Large intestine (tissue), 3 donors: ENCODE measurements around the gene CRYBB1. TPM values are rescaled to one million over a fixed set of nuclear protein-coding genes. Genes with fewer than 3 reads are reported as not detected.

Source experiments
- DNase-seq, 2 donors: peaks; one replicate each; pipeline versions ENCODE4 v3.0.0 to v3.0.0-alpha.2; 2013
- H3K27ac ChIP-seq: one replicate; pipeline ENCODE4 v1.5.1; 2013; ENCODE audit warnings: low read length
- H3K27me3 ChIP-seq: 2 replicates; pipeline ENCODE4 v1.6.1; 2013; ENCODE audit warnings: low read length; ENCODE audit not compliant: control insufficient read depth, insufficient read depth
- H3K36me3 ChIP-seq: 2 replicates; pipeline ENCODE4 v1.6.1; 2013; ENCODE audit warnings: low read length; ENCODE audit not compliant: control insufficient read depth, insufficient read depth
- H3K4me1 ChIP-seq: one replicate; pipeline ENCODE4 v1.6.1; 2013; ENCODE audit warnings: low read length; ENCODE audit not compliant: control insufficient read depth, insufficient read depth
- H3K4me3 ChIP-seq: one replicate; pipeline ENCODE4 v1.5.1; 2013; ENCODE audit warnings: low read length
- H3K9me3 ChIP-seq: one replicate; pipeline ENCODE4 v1.6.1; 2013; ENCODE audit warnings: mild to moderate bottlenecking, low read depth, low read length, moderate library complexity; ENCODE audit not compliant: control insufficient read depth
- WGBS: methylation state at CpG from one replicate; pipeline ENCODE4 v1.1.5; 2013; ENCODE audit warnings: low lambda C conversion rate; ENCODE audit not compliant: insufficient coverage; 5-methylcytosine and 5-hydroxymethylcytosine counted together
- polyA plus RNA-seq: library from polyadenylated mRNA; unstranded; fragments of 120-200 nt; gene quantifications from one replicate; pipeline ENCODE4 v1.2.1, GENCODE V29; 2013

The CRYBB1 gene
- polyA plus RNA-seq, 1 donor: 0.73 TPM

DNA sequence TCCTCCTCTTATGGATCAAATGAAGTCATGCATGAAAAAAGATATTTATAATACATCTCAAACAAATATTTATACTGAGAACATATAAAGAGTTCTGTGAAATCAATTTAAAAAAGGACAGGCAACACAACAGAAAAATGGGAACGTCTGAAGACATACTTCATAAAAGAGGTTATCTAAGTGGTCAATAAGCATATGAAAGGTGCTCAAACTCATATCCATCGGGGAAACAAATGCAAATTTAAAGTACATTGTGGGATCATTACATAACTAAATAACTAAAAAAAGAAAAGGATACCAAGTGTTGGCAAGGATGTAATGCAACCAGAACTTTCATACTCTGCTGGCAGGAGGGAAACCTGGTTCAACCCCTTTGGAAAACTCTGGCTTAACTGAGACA, 50.2 kb downstream of the CRYBB1 start:
- Histone ChIP-seq H3K27me3 (no peaks in the 10 kb centered on the region), H3K36me3 (peaks cover 4% of the 10 kb centered on the region), H3K9me3 (no peaks in the 10 kb centered on the region), H3K4me1 (no peaks in the 10 kb centered on the region), H3K4me3 (no peak overlapping the region), H3K27ac (no peak overlapping the region)
- WGBS: no CpG with 5 or more reads among the region's 2 CpGs
- no peak for DNase-seq

- no CpG with 5 or more reads among the region's 3 CpGs for WGBS
- no peak for DNase-seq
- Histone ChIP-seq H3K27ac (no peak overlapping the region), H3K9me3 (no peaks in the 10 kb centered on the region), H3K4me3 (no peak overlapping the region), H3K27me3 (no peaks in the 10 kb centered on the region), H3K4me1 (no peaks in the 10 kb centered on the region), H3K36me3 (peaks cover 4% of the 10 kb centered on the region)
Observed at GRCh38 chr22:26566994-26567393, 50.8 kb downstream of the CRYBB1 start.

DNA sequence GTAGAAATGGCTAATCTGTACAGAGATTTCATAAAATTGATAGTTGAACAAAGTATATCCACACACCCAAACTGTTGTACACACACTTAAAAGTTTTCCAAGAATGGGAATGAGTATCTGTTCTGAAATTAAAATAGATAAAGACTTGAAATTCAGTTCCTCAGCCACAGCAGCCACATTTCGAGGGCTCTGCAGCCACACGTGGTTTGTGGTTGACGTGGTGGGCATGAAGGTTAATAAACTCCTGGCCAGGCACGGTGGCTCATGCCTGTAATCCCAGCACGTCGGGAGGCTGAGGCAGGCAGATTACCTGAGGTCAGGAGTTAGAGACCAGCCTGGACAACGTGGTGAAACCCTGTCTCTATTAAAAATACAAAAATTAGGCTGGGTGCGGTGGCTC, 51.9 kb downstream of the CRYBB1 start:
- Histone ChIP-seq H3K27ac (no peak overlapping the region), H3K4me1 (no peaks in the 10 kb centered on the region), H3K4me3 (no peak overlapping the region), H3K36me3 (peaks cover 4% of the 10 kb centered on the region), H3K9me3 (no peaks in the 10 kb centered on the region), H3K27me3 (no peaks in the 10 kb centered on the region)
- no CpG with 5 or more reads among the region's 8 CpGs for WGBS
- no peak for DNase-seq

- Histone ChIP-seq H3K36me3 (peaks cover 4% of the 10 kb centered on the region), H3K9me3 (no peaks in the 10 kb centered on the region), H3K27ac (no peak overlapping the region), H3K4me3 (no peak overlapping the region), H3K27me3 (no peaks in the 10 kb centered on the region), H3K4me1 (no peaks in the 10 kb centered on the region)
- WGBS: no CpG with 5 or more reads among the region's 6 CpGs
- no peak for DNase-seq
Observed at GRCh38 chr22:26565181-26565580, 52.6 kb downstream of the CRYBB1 start.

DNA sequence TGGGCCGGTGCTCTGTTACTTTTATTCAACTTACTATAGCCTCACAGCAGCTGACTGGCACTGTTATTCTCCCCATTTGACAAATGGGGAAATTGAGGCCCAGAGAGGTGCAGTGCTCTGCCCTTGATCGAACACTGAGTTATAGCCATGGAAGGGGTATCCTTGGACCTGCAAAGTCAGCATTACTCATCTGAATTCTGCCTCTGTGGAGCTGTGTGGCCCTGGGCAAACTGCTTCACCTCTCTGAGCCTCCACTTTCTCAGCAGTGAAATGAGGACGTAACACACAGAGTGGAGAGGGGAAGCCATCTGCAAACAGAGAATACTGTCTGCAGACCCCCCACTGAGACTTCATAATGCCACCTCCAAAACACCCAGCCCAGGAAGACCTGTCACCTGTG, 53.2 kb downstream of the CRYBB1 start:
- Histone ChIP-seq H3K4me1 (no peaks in the 10 kb centered on the region), H3K9me3 (no peaks in the 10 kb centered on the region), H3K27me3 (no peaks in the 10 kb centered on the region), H3K36me3 (peaks cover 4% of the 10 kb centered on the region), H3K4me3 (no peak overlapping the region), H3K27ac (no peak overlapping the region)
- no peak for DNase-seq
- WGBS: no CpG with 5 or more reads among the region's 3 CpGs

DNA sequence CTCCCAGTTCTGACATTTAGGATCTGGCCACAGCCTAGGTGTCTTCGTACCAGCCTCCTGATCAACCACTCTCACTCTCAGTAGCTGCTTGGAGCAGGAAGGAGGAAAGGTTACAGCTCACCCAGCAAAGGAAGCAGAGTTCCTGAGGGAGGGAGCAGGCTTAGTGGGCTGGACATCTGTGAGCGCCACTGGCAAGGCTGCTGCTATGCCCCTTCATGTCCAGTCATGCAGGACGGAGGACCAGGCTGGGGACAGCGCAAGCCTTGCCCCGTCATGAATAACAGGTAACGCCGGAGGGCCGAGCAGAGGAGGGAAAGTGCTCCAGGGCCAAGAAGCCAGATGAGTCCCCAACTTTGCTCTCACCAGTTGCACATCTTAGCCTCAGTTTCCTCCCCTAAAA, 53.6 kb downstream of the CRYBB1 start:
- no peak for DNase-seq
- no peak overlapping the region for H3K27ac ChIP-seq
- no CpG with 5 or more reads among the region's 8 CpGs for WGBS

DNA sequence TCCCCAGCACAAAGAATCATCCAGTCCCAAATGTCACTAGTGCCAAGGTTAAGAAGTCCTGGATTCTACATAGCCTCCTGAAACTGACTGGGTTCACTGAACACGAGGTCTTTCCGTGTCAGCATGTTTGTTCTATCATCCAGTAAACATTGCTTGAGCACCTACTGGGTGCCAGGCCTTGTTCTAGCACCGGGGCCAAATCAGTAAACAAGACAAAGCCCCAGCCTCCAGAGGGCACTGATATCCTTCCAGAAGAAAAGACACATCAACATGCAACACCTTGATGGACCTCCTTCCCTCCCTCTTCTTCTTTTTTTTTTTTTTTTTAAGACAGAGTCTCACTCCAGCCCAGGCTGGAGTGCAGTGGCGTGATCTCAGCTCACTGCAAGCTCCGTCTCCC, 54.8 kb downstream of the CRYBB1 start:
- Histone ChIP-seq H3K36me3 (peaks cover 4% of the 10 kb centered on the region), H3K9me3 (no peaks in the 10 kb centered on the region), H3K4me3 (no peak overlapping the region), H3K27me3 (no peaks in the 10 kb centered on the region), H3K27ac (no peak overlapping the region), H3K4me1 (no peaks in the 10 kb centered on the region)
- no peak for DNase-seq
- 80% methylated on average over 1 of the region's 5 CpGs for WGBS

More for the DNA sequence above, 53.6 kb downstream of the CRYBB1 start:
- H3K27me3 ChIP-seq: no peaks in the 10 kb centered on the region
- H3K4me3 ChIP-seq: no peak overlapping the region
- H3K4me1 ChIP-seq: no peaks in the 10 kb centered on the region
- peaks cover 4% of the 10 kb centered on the region for H3K36me3 ChIP-seq
- no peaks in the 10 kb centered on the region for H3K9me3 ChIP-seq

DNA sequence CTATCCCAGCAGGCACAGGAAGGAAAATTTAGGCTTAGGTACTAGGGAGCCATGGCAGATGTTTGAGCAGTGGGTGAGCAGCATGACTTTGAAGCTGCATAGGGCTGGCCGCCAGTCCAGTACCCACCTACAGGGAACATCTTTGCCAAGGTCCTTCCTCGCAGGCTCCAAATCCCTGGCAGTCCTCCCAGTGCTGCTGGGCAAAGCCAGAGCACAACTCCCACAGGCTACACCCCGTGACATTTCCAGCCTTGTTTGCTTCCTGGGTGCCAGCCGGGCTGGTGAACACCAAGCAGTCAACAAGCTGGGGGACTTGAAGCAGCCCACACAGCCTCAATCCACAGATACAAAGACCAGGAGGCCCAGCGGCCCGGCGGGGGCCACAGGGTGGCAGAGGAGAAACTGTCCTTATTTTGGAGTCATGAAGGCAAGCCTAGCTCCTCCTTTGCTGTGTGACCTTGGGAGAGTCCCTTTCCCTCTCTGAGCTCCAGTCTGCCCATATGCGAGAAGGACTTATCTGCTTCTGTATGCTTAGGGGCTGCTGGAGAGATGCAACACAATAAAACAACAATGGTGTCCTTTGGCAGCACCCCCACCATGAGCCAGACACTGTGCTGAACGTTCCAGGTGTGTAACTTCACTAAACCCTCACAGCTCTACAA, 55.9 kb downstream of the CRYBB1 start:
- Histone ChIP-seq H3K27ac (no peak overlapping the region), H3K36me3 (peaks cover 4% of the 10 kb centered on the region), H3K27me3 (no peaks in the 10 kb centered on the region), H3K9me3 (no peaks in the 10 kb centered on the region), H3K4me3 (no peak overlapping the region), H3K4me1 (no peaks in the 10 kb centered on the region)
- DNase-seq: no peak
- no CpG with 5 or more reads among the region's 9 CpGs for WGBS

DNA sequence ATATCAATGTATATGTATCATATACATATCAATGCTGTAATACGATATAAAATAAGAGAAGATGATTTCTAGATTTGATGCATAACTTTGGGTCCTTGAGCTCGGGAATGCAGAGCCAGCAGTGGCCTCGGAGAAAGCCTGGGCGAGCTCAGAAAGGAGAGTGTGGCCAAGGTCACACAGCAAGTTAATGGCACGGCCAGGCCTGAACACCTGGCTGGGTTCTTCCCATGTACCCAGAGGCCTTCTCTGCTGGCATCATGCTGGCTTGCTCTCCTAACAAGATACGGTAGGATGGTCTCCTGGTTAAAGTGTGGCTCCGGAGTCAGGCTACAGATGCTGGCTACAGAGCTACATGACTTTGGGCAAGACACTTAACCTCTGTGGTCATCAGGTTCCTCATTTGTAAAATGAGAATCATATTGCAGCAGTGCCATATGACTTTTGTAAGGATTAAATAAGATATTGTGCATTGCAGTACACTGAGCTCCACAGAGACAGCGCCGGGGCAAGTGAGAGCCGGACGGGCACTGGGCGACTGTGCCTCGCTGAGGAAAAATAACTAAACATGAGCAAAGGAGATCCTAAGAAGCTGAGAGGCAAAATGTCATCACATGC, 57.8 kb downstream of the CRYBB1 start:
- WGBS: no CpG with 5 or more reads among the region's 13 CpGs
- no peak for DNase-seq
- Histone ChIP-seq H3K4me1 (no peaks in the 10 kb centered on the region), H3K27me3 (no peaks in the 10 kb centered on the region), H3K36me3 (peaks cover 4% of the 10 kb centered on the region), H3K27ac (no peak overlapping the region), H3K9me3 (no peaks in the 10 kb centered on the region), H3K4me3 (no peak overlapping the region)

DNA sequence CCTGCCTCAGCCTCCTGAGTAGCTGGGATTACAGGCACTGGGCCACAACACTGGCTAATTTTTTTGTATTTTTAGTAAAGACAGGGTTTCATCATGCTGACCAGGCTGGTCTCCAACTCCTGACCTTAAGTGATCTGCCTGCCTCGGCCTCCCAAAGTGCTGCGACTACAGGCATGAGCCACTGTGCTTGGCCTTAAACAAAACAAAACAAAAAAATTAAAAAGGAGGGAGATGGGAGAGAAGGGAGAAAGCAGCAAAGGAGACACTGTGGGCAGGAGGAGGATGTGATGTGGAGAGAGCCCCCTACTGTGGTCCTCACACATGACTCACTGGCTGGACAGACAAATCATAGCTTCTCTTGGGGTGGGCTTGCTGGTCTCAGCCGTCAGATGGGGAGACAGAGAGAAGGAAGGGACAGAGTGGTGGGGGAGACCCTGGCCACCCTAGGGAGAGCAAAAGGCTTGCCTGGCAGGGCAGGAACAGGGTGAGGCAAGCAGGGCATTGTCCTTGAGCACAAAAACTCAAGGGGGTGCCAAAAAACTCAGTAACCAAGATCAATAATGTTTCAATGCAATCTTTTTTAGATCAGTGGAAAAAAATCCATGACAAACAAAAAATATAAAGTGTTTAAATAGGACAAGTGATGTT, 59.5 kb downstream of the CRYBB1 start:
- Histone ChIP-seq H3K9me3 (no peaks in the 10 kb centered on the region), H3K27me3 (no peaks in the 10 kb centered on the region), H3K4me3 (no peak overlapping the region), H3K27ac (no peak overlapping the region), H3K36me3 (no peaks in the 10 kb centered on the region), H3K4me1 (no peaks in the 10 kb centered on the region)
- no peak for DNase-seq
- no CpG with 5 or more reads among the region's 3 CpGs for WGBS
